Upper lobe of left lung (tissue), 6 donors: ENCODE measurements around the gene XPO6. TPM values are rescaled to one million over a fixed set of nuclear protein-coding genes. Genes with fewer than 3 reads are reported as not detected.

Experiments
- ATAC-seq, 2 donors: fragments of 200-7000 bp; cut with Tn5 transposase; one replicate each; pipeline ENCODE4 v1.9.1; 2022; ENCODE audit warnings: mild to moderate bottlenecking in 2 of 2, moderate library complexity in 2 of 2; ENCODE audit not compliant: low FRiP score in 2 of 2
- DNase-seq, 2 donors: peaks; one replicate each; pipeline ENCODE4 v3.0.0-alpha.2; 2019 to 2020
- H3K27ac ChIP-seq, 4 donors: fragments of 200-600 bp; sonication (generic); one replicate each; pipeline ENCODE4 v1.5.1; 2016 to 2019
- H3K27me3 ChIP-seq, 4 donors: fragments of 200-600 bp; sonication (generic); one replicate each; pipeline ENCODE4 v1.5.1; 2017 to 2019
- H3K36me3 ChIP-seq, 4 donors: fragments of 200-600 bp; sonication (generic); one replicate each; pipeline ENCODE4 v1.5.1; 2016 to 2019
- H3K4me1 ChIP-seq, 4 donors: fragments of 200-600 bp; sonication (generic); one replicate each; pipeline ENCODE4 v1.5.1; 2018 to 2019
- H3K4me3 ChIP-seq, 4 donors: fragments of 200-600 bp; sonication (generic); one replicate each; pipeline ENCODE4 v1.5.1; 2017 to 2019; ENCODE audit warnings: mild to moderate bottlenecking in 2 of 4, moderate library complexity in 1 of 4
- H3K9me3 ChIP-seq, 4 donors: fragments of 200-600 bp; sonication (generic); one replicate each; pipeline ENCODE4 v1.5.1; 2018 to 2019
- CTCF ChIP-seq, 6 experiments: fragments of 450-650 bp in 4 of 6; fragments of 200-600 bp in 2 of 6; sonication (generic) in 2 of 6; IDR thresholded peaks; one replicate each; pipeline ENCODE4 v1.5.1; 2016 to 2019; ENCODE audit warnings: antibody characterized with exemption in 6 of 6
- EP300 ChIP-seq, 4 donors: sonication (generic); formaldehyde crosslinking; IDR thresholded peaks; one replicate each; pipeline ENCODE4 v1.5.1; 2017; ENCODE audit warnings: antibody characterized with exemption in 4 of 4, control low read depth in 2 of 4
- POLR2A ChIP-seq, 4 donors: fragments of 450-650 bp; IDR thresholded peaks; one replicate each; pipeline ENCODE4 v1.5.1; 2016 to 2017; ENCODE audit warnings: antibody characterized with exemption in 4 of 4, mild to moderate bottlenecking in 2 of 4
- POLR2AphosphoS5 ChIP-seq, 2 donors: sonication (generic); formaldehyde crosslinking; IDR thresholded peaks; one replicate each; pipeline ENCODE4 v1.5.1; 2017; ENCODE audit warnings: antibody characterized with exemption in 2 of 2
- WGBS, 2 donors: methylation state at CpG; one replicate each; pipeline ENCODE4 v1.1.5; 2017 to 2018; 5-methylcytosine and 5-hydroxymethylcytosine counted together
- total RNA-seq, 6 donors: library from RNA; depleted of rRNA in 4 of 6; stranded (reverse); fragments of >200 nt in 4 of 6; gene quantifications; one replicate each; pipeline versions ENCODE4 v1.1.0 to v1.2.1, GENCODE V29; 2016 to 2021
- donor health status: DM: no; HTN: no; CAD: no; lungs with moderate emphysema.
- donor health status: DM: no; HTN: yes; CAD: no; lungs with severe emphysema.

Gene XPO6
- total RNA-seq, 6 donors from 2014 or later, result 95.5 to 256 (median 129) TPM

GRCh38 chr16:28082624-28083023 is 129.1 kb downstream of the XPO6 start:
- H3K4me1 ChIP-seq, result no peaks in the 10 kb centered on the region
- no peak overlapping the region for H3K27ac ChIP-seq
- H3K4me3 ChIP-seq, result no peak overlapping the region
- DNase-seq, result no peak
- no peaks in the 10 kb centered on the region for H3K36me3 ChIP-seq
- H3K27me3 ChIP-seq, result no peaks in the 10 kb centered on the region
- H3K9me3 ChIP-seq, result no peaks in the 10 kb centered on the region
- whole genome bisulfite sequencing, 2 donors, result 80 to 86% methylated on average over 12 to 13 of the region's 13 CpGs
- no peak for ATAC-seq
- no peak for TF ChIP-seq POLR2AphosphoS5 (IDR thresholded peaks at IDR 0.05)
- no peak for TF ChIP-seq POLR2A (IDR thresholded peaks at IDR 0.05)
- TF ChIP-seq CTCF (IDR thresholded peaks at IDR 0.05), result no peak
- no peak for TF ChIP-seq EP300 (IDR thresholded peaks at IDR 0.05)

GRCh38 chr16:28081391-28081968 is 130.3 kb downstream of the XPO6 start:
- Histone ChIP-seq H3K36me3 (no peaks in the 10 kb centered on the region), H3K4me1 (no peaks in the 10 kb centered on the region), H3K27me3 (no peaks in the 10 kb centered on the region), H3K9me3 (no peaks in the 10 kb centered on the region), H3K27ac (no peak overlapping the region), H3K4me3 (no peak overlapping the region)
- ATAC-seq (no peak), DNase-seq (no peak)
- TF ChIP-seq POLR2A (IDR thresholded peaks at IDR 0.05) (no peak), CTCF (IDR thresholded peaks at IDR 0.05) (no peak), EP300 (IDR thresholded peaks at IDR 0.05) (no peak), POLR2AphosphoS5 (IDR thresholded peaks at IDR 0.05) (no peak)
- WGBS, 2 donors, result 79 to 89% methylated on average over 6 to 9 of the region's 9 CpGs

DNA sequence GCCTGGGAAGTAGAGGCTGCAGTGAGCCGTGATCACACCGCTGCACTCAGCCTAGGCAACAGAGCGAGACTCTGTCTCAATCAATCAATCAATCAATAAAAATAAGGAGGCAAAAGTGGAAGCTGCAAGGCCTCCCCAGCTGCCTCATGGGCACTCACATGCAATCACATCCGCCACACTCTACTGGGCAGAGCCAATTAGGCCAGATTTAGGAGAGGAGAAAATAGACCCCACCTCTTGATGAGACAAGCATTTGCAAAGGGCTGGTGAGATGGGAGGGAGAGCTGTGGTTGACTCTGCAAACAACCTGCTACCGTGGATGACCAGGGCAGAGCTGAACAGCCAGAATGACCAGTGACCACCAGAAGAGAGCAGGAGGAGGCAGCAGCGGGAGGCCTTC is 133.5 kb downstream of the XPO6 start:
- H3K9me3 ChIP-seq, result no peaks in the 10 kb centered on the region
- H3K4me1 ChIP-seq, result no peaks in the 10 kb centered on the region
- H3K27ac ChIP-seq, result no peak overlapping the region
- H3K36me3 ChIP-seq, result no peaks in the 10 kb centered on the region
- no peak for DNase-seq
- no peak overlapping the region for H3K4me3 ChIP-seq
- no peak for TF ChIP-seq POLR2AphosphoS5 (IDR thresholded peaks at IDR 0.05)
- no peak for TF ChIP-seq CTCF (IDR thresholded peaks at IDR 0.05)
- TF ChIP-seq POLR2A (IDR thresholded peaks at IDR 0.05), result no peak
- TF ChIP-seq EP300 (IDR thresholded peaks at IDR 0.05), result no peak
- 87 to 88% methylated on average over 6 of the region's 6 CpGs for WGBS, 2 donors
- no peak for ATAC-seq
- no peaks in the 10 kb centered on the region for H3K27me3 ChIP-seq

DNA sequence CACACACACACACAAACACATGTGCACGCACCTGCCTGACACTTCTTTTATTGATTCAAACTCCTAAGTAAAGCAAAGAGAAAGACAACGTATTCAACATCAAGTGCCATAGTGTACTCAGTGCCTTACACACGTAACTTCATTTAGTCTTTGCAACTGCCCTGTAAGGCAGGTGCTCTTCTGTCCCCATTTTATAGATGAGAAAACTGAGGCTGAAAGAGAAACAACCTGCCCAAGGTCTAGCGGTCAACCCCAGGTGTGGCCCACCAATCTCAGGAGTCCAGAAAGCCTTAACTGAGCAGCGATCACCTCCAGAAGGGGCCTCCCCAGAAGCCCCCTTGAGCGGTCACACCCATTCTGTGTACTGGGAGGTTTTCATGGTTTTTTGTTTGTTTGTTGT is 137.9 kb downstream of the XPO6 start:
- H3K27me3 ChIP-seq, result no peaks in the 10 kb centered on the region
- ATAC-seq (no peak), DNase-seq (no peak)
- 83 to 90% methylated on average over 6 of the region's 6 CpGs for WGBS, 2 donors
- H3K4me1 ChIP-seq, result no peaks in the 10 kb centered on the region
- H3K36me3 ChIP-seq, result no peaks in the 10 kb centered on the region
- no peak overlapping the region for H3K27ac ChIP-seq
- H3K4me3 ChIP-seq, result no peak overlapping the region
- H3K9me3 ChIP-seq, result no peaks in the 10 kb centered on the region
- TF ChIP-seq EP300 (IDR thresholded peaks at IDR 0.05) (no peak), CTCF (IDR thresholded peaks at IDR 0.05) (no peak), POLR2A (IDR thresholded peaks at IDR 0.05) (no peak), POLR2AphosphoS5 (IDR thresholded peaks at IDR 0.05) (no peak)

DNA sequence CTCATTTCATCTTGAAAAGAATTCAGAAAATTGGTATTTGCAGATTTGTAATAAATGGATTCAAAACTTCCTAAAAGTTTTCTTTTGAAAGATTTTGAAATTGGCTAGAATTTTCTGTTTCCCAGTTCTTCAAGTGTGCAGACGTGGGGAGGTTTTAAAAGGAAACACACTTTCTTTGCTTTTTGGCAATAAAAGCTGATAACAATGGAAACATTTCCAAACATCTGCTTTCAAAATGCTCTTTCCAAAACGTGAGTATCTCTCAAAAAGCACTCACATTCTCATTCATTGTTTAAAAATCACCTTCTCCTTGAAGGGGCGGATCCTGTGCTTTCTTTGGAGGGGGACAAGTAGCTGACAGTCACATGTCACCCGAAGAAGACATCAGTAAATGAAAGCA is 139.7 kb downstream of the XPO6 start:
- no peak for ATAC-seq
- no peak for DNase-seq
- Histone ChIP-seq H3K36me3 (no peaks in the 10 kb centered on the region), H3K4me3 (no peak overlapping the region), H3K27ac (no peak overlapping the region), H3K27me3 (no peaks in the 10 kb centered on the region), H3K4me1 (peaks cover 0 to 6% (median 2%) of the 10 kb centered on the region in 4 donors), H3K9me3 (no peaks in the 10 kb centered on the region)
- WGBS, 2 donors, result 44 to 57% methylated on average over 4 of the region's 4 CpGs
- TF ChIP-seq EP300 (IDR thresholded peaks at IDR 0.05) (no peak), POLR2A (IDR thresholded peaks at IDR 0.05) (no peak), POLR2AphosphoS5 (IDR thresholded peaks at IDR 0.05) (no peak), CTCF (IDR thresholded peaks at IDR 0.05) (no peak)
